ENCODE results near the gene RHBDD1. TPM values are rescaled to one million over a fixed set of nuclear protein-coding genes. Genes with fewer than 3 reads are reported as not detected.

The RHBDD1 gene
- polyA plus RNA-seq, 2 of the 4 experiments (the other 2 are of a cell fraction) = 8.3 to 46.9 TPM

- TF ChIP-seq HMGXB4 (CRISPR knock-in tag; IDR thresholded peaks at IDR 0.05; ENCODE audit: borderline replicate concordance) (no peak), EP300 (IDR thresholded peaks at IDR 0.05) (no peak)
These were observed 171.3 kb downstream of the RHBDD1 start (continued) for GRCh38 chr2:227007148-227007547.

DNA sequence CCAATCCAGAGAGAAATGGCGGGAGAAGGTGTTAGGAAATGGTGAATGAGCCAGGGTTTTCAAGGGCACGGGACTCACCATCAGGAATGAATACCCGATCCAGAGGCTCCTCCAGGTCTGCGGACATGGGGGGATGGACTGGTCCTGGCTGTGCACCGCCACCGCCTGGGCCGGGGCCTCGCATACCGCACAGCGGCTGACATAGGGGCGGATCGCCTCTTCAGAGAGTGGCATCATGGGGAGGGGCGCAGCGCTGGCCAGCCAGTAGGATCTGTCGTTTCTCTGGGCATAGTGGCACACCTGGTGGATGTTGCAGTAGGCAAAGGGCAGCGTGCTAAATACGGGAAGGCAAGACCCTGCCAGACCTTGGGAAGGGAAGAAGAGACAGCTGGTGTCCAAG is 172.1 kb downstream of the RHBDD1 start:
- no peak overlapping the region for H3K4me2 ChIP-seq
- ATAC-seq (no peak), DNase-seq (ENCODE audit: low read depth in 1 of 2, low spot score in 1 of 2) (no peak), FAIRE-seq (no peak)
- ChIA-PET POLR2A (no interaction called here), CTCF (no interaction called here)
- TF ChIP-seq BHLHE40 (IDR thresholded peaks at IDR 0.05; ENCODE audit: low read depth, low read length) (no peak), MAZ (IDR thresholded peaks at IDR 0.05; ENCODE audit: borderline replicate concordance, low read depth, low read length) (no peak), EP300 (IDR thresholded peaks at IDR 0.05) (no peak), MAX (IDR thresholded peaks at IDR 0.05) (no peak), KDM5A (IDR thresholded peaks at IDR 0.05) (no peak), ZC3H11A (IDR thresholded peaks at IDR 0.05) (no peak), REST (IDR thresholded peaks at IDR 0.05) (no peak)
- H3K9me3 ChIP-seq = no peaks in the 10 kb centered on the region
- H3K4me1 ChIP-seq = no peaks in the 10 kb centered on the region
- no peak overlapping the region for H3K4me3 ChIP-seq
- H3K27ac ChIP-seq = no peak overlapping the region
- 96% methylated on average over 17 of the region's 17 CpGs for WGBS (ENCODE audit: missing lambda C conversion rate)

GRCh38 chr2:227010433-227010832 is 174.6 kb downstream of the RHBDD1 start:
- ChIA-PET CTCF (interaction anchor here (1.6 kb wide), 1 partner anchor 25 kb away, joined by 5 read pairs; no protein-coding TSS in a partner anchor), POLR2A (no interaction called here)
- Histone ChIP-seq H3K27ac (no peak overlapping the region), H3K4me2 (no peak overlapping the region), H3K4me1 (no peaks in the 10 kb centered on the region), H3K4me3 (no peak overlapping the region), H3K9me3 (no peaks in the 10 kb centered on the region)
- FAIRE-seq (no peak), ATAC-seq (no peak; a peak in 1 of 6 replicates), DNase-seq (ENCODE audit: low read depth in 1 of 2, low spot score in 1 of 2) (no peak)
- TF ChIP-seq EP300 (IDR thresholded peaks at IDR 0.05) (no peak), SMC3 (IDR thresholded peaks at IDR 0.05) (no peak), KDM1A (IDR thresholded peaks at IDR 0.05; ENCODE audit: low read depth) (no peak), EHF (CRISPR knock-in tag; IDR thresholded peaks at IDR 0.05) (no peak), TP53 (CRISPR knock-in tag; IDR thresholded peaks at IDR 0.05) (no peak), REST (IDR thresholded peaks at IDR 0.05) (no peak), HOXA7 (CRISPR knock-in tag; IDR thresholded peaks at IDR 0.05) (no peak), NR3C1 (IDR thresholded peaks at IDR 0.05) (no peak), RARB (CRISPR knock-in tag; IDR thresholded peaks at IDR 0.05) (no peak), MAFK (IDR thresholded peaks at IDR 0.05; ENCODE audit: partially characterized antibody) (no peak), ZNF302 (CRISPR knock-in tag; IDR thresholded peaks at IDR 0.05) (no peak), RNF2 (IDR thresholded peaks at IDR 0.05; ENCODE audit: borderline replicate concordance, low read depth) (no peak), MAZ (IDR thresholded peaks at IDR 0.05; ENCODE audit: borderline replicate concordance, low read depth, low read length) (no peak), FOXS1 (CRISPR knock-in tag; IDR thresholded peaks at IDR 0.05) (no peak), HOXB13 (CRISPR knock-in tag; IDR thresholded peaks at IDR 0.05; ENCODE audit: low read depth) (no peak), MAX (IDR thresholded peaks at IDR 0.05) (no peak), PHF8 (IDR thresholded peaks at IDR 0.05; ENCODE audit: borderline replicate concordance, low read depth) (no peak), HOXB5 (CRISPR knock-in tag; IDR thresholded peaks at IDR 0.05) (no peak), JUNB (IDR thresholded peaks at IDR 0.05) (no peak)
- WGBS (ENCODE audit: missing lambda C conversion rate) = 48% methylated on average over 3 of the region's 3 CpGs
